BJ (cell line): ENCODE measurements around the gene CBLN3. TPM values are rescaled to one million over a fixed set of nuclear protein-coding genes. Genes with fewer than 3 reads are reported as not detected.

Source experiments
- CTCF ChIA-PET: fragments of 350-600 bp; formaldehyde crosslinking; extraction: SDS; loops from one replicate; lab custom pipeline; 2021; ENCODE audit warnings: antibody characterized with exemption, inconsistent platforms; lab: Yijun Ruan, JAX
- POLR2A ChIA-PET: fragments of 300-600 bp; sonication (Branson Sonifier 250); formaldehyde crosslinking; extraction: SDS; loops from one replicate; lab custom pipeline; 2021; ENCODE audit warnings: antibody characterized with exemption; lab: Charles Lee
- DNase-seq: peaks from one replicate; pipeline ENCODE4 v3.0.0-alpha.2; 2011; ENCODE audit warnings: low read depth
- H3K27me3 ChIP-seq: 2 replicates; pipeline ENCODE4 v1.6.0; 2011; ENCODE audit warnings: low read length; ENCODE audit not compliant: control insufficient read depth, insufficient read depth
- H3K36me3 ChIP-seq: 2 replicates; pipeline ENCODE4 v1.5.1; 2011; ENCODE audit warnings: low read length; ENCODE audit not compliant: control insufficient read depth, insufficient read depth
- H3K4me3 ChIP-seq: 2 replicates; pipeline ENCODE4 v1.5.1; 2011; ENCODE audit warnings: low read depth, mild to moderate bottlenecking, control low read depth, low read length
- CTCF ChIP-seq: IDR thresholded peaks from 2 replicates; pipeline ENCODE4 v1.5.1; 2011; ENCODE audit warnings: low read depth, mild to moderate bottlenecking, control low read depth, inconsistent platforms, low read length, moderate library complexity; ENCODE audit not compliant: insufficient read depth
- polyA plus RNA-seq: library from polyadenylated mRNA; depleted of rRNA; stranded (reverse); fragments of >200 nt; gene quantifications from 2 replicates; pipeline ENCODE4 v1.2.3, GENCODE V29; 2011

CBLN3 gene
- polyA plus RNA-seq, 1 experiment: 8.6 TPM

GRCh38 chr14:24425704-24426103 is 3.8 kb downstream of the CBLN3 start:
- H3K4me3 ChIP-seq: no peak overlapping the region
- peaks cover 1% of the 10 kb centered on the region for H3K36me3 ChIP-seq
- no peaks in the 10 kb centered on the region for H3K27me3 ChIP-seq
- ChIA-PET POLR2A (no interaction called here), CTCF (interaction anchor here (1.3 to 4.3 kb wide), 4 partner anchors 11 to 183 kb away, joined by 4 to 33 read pairs (median 8); partner anchors contain the start of gene TINF2)
- TF ChIP-seq CTCF: no peak
- DNase-seq: no peak

- no peak for DNase-seq
- Histone ChIP-seq H3K27me3 (peaks cover 2% of the 10 kb centered on the region; the same call in 1 of the 2 replicates), H3K36me3 (no peaks in the 10 kb centered on the region), H3K4me3 (no peak overlapping the region)
- no peak for TF ChIP-seq CTCF
- ChIA-PET POLR2A (no interaction called here), CTCF (interaction anchor here (0.7 to 4.3 kb wide), 6 partner anchors 9 to 180 kb away, joined by 3 to 33 read pairs (median 6); partner anchors contain the start of gene TINF2)
Measured at GRCh38 chr14:24422694-24423601, 6.5 kb downstream of the CBLN3 start.

GRCh38 chr14:24422261-24422660 is 7.2 kb downstream of the CBLN3 start:
- TF ChIP-seq CTCF: no peak
- no peak for DNase-seq
- POLR2A ChIA-PET: no interaction called here
- CTCF ChIA-PET: interaction anchor here (1.8 to 2.9 kb wide), 3 partner anchors 10 to 15 kb away, joined by 6 to 15 read pairs (median 6); no protein-coding TSS in a partner anchor
- Histone ChIP-seq H3K4me3 (no peak overlapping the region), H3K36me3 (no peaks in the 10 kb centered on the region), H3K27me3 (peaks cover 2% of the 10 kb centered on the region; the same call in 1 of the 2 replicates)

DNA sequence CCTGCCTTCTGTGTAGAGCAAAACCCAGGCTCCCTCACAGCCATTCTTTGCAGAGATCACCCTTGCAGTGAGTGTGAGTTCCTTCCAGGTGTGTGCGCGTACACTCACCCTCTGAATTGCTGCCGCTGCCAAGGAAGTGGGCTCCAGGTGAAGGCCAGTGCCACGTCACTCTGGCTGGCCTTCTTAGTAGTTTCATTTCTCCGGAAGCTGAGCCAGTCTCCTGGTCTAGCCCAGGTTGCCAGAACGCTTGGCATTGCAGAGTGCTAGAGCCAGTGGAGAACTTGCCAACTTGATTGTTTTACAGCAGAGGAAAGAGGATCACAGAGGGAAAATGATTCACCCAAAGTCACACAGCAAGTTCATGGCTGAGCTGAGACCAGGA is 11.0 kb downstream of the CBLN3 start:
- no peak for DNase-seq
- H3K4me3 ChIP-seq: no peak overlapping the region
- POLR2A ChIA-PET: interaction anchor here (1.3 kb wide), 1 partner anchor 38 kb away, joined by 3 read pairs; no protein-coding TSS in a partner anchor
- peaks cover 2% of the 10 kb centered on the region; the same call in 1 of the 2 replicates for H3K27me3 ChIP-seq
- CTCF ChIA-PET: interaction anchor here (0.7 to 2.3 kb wide), 10 partner anchors 9 to 91 kb away, joined by 3 to 12 read pairs (median 7); partner anchors contain the start of genes CBLN3 and KHNYN
- H3K36me3 ChIP-seq: peaks cover 3% of the 10 kb centered on the region; the same call in 1 of the 2 replicates
- no peak for TF ChIP-seq CTCF

GRCh38 chr14:24417832-24418491 is 11.5 kb downstream of the CBLN3 start:
- POLR2A ChIA-PET: interaction anchor here (1.3 kb wide), 1 partner anchor 37 kb away, joined by 3 read pairs; no protein-coding TSS in a partner anchor
- peaks cover 2% of the 10 kb centered on the region; the same call in 1 of the 2 replicates for H3K27me3 ChIP-seq
- CTCF ChIA-PET: interaction anchor here (1.4 to 2.3 kb wide), 7 partner anchors 10 to 91 kb away, joined by 3 to 12 read pairs (median 7); no protein-coding TSS in a partner anchor

More at GRCh38 chr14:24417832-24418491, 11.5 kb downstream of the CBLN3 start:
- Histone ChIP-seq H3K4me3 (no peak overlapping the region), H3K36me3 (peaks cover 3% of the 10 kb centered on the region; the same call in 1 of the 2 replicates)
- TF ChIP-seq CTCF: no peak
- no peak for DNase-seq
